Neural crest cell (in vitro differentiated cells): ENCODE data around the gene SAP25. TPM values are rescaled to one million over a fixed set of nuclear protein-coding genes. Genes with fewer than 3 reads are reported as not detected.

Experiments used
- DNase-seq: peaks from one replicate; pipeline ENCODE4 v3.0.0; 2021; ENCODE audit warnings: low read depth, mixed read lengths, low spot score
- H3K27ac Mint-ChIP-seq: one replicate; pipeline ENCODE4 v1.8.0; 2021; ENCODE audit warnings: mild to moderate bottlenecking, mixed read lengths; ENCODE audit not compliant: unreplicated experiment
- H3K27me3 Mint-ChIP-seq: 2 replicates; pipeline ENCODE4 v1.8.0; 2021; ENCODE audit warnings: low read depth, mild to moderate bottlenecking, mixed read lengths
- H3K36me3 Mint-ChIP-seq: 2 replicates; pipeline ENCODE4 v1.8.0; 2021; ENCODE audit warnings: low read depth, mild to moderate bottlenecking, mixed read lengths
- H3K4me1 Mint-ChIP-seq: 2 replicates; pipeline ENCODE4 v1.8.0; 2021; ENCODE audit warnings: mixed read lengths
- H3K4me3 Mint-ChIP-seq: one replicate; pipeline ENCODE4 v1.8.0; 2021; ENCODE audit warnings: mild to moderate bottlenecking, mixed read lengths
- H3K9me3 Mint-ChIP-seq: 2 replicates; pipeline ENCODE4 v1.8.0; 2021; ENCODE audit warnings: mixed read lengths
- CTCF ChIP-seq: fragments of 200-600 bp; sonication (generic); conservative IDR thresholded peaks from 2 replicates; pipeline ENCODE4 v1.5.0; 2021; ENCODE audit warnings: antibody characterized with exemption, mild to moderate bottlenecking
- total RNA-seq: library from RNA; stranded (reverse); gene quantifications from 2 replicates; pipeline ENCODE4 v1.2.1, GENCODE V29; 2021

SAP25 gene
- total RNA-seq, 1 donor from 2014 or later, result 3.4 TPM

- H3K4me3 Mint-ChIP-seq, result peak overlapping the region; percentile 57
These were observed 8.4 kb upstream of the SAP25 start for GRCh38 chr7:100582041-100582579.

GRCh38 chr7:100580466-100581283 lies 7.0 kb upstream of the SAP25 start:
- H3K9me3 Mint-ChIP-seq, result no peaks in the 10 kb centered on the region
- no peak for TF ChIP-seq CTCF
- no peak overlapping the region for H3K4me3 Mint-ChIP-seq
- H3K27ac Mint-ChIP-seq, result no peak overlapping the region
- H3K27me3 Mint-ChIP-seq, result no peaks in the 10 kb centered on the region
- no peaks in the 10 kb centered on the region for H3K36me3 Mint-ChIP-seq
- H3K4me1 Mint-ChIP-seq, result peaks cover 24% of the 10 kb centered on the region
- no peak for DNase-seq

More at GRCh38 chr7:100582041-100582579, 8.4 kb upstream of the SAP25 start:
- no peak for DNase-seq
- Mint-ChIP-seq H3K36me3 (no peaks in the 10 kb centered on the region), H3K4me1 (peaks cover 28% of the 10 kb centered on the region), H3K27ac (no peak overlapping the region), H3K27me3 (no peaks in the 10 kb centered on the region), H3K9me3 (no peaks in the 10 kb centered on the region)
- no peak for TF ChIP-seq CTCF

GRCh38 chr7:100578246-100579183 lies 4.8 kb upstream of the SAP25 start:
- H3K4me3 Mint-ChIP-seq, result peak overlapping the region; percentile 12
- TF ChIP-seq CTCF, result no peak
- no peaks in the 10 kb centered on the region for H3K9me3 Mint-ChIP-seq
- no peaks in the 10 kb centered on the region for H3K27me3 Mint-ChIP-seq
- DNase-seq, result no peak
- H3K4me1 Mint-ChIP-seq, result peaks cover 4% of the 10 kb centered on the region
- H3K36me3 Mint-ChIP-seq, result no peaks in the 10 kb centered on the region
- H3K27ac Mint-ChIP-seq, result no peak overlapping the region

- H3K27ac Mint-ChIP-seq, result no peak overlapping the region
- no peaks in the 10 kb centered on the region for H3K9me3 Mint-ChIP-seq
- H3K36me3 Mint-ChIP-seq, result no peaks in the 10 kb centered on the region
- TF ChIP-seq CTCF, result no peak
- no peaks in the 10 kb centered on the region for H3K27me3 Mint-ChIP-seq
- DNase-seq, result no peak
- no peaks in the 10 kb centered on the region for H3K4me1 Mint-ChIP-seq
- H3K4me3 Mint-ChIP-seq, result no peak overlapping the region
These were observed 3.8 kb upstream of the SAP25 start for GRCh38 chr7:100577507-100577906.

GRCh38 chr7:100577103-100577502 lies 3.4 kb upstream of the SAP25 start:
- Mint-ChIP-seq H3K9me3 (no peaks in the 10 kb centered on the region), H3K36me3 (no peaks in the 10 kb centered on the region), H3K4me3 (no peak overlapping the region), H3K4me1 (peaks cover 1% of the 10 kb centered on the region), H3K27me3 (peaks cover under 1% of the 10 kb centered on the region), H3K27ac (no peak overlapping the region)
- DNase-seq, result no peak
- TF ChIP-seq CTCF, result no peak
